DOHH2 (cell line): ENCODE data around the gene MAP4K4.

ENCODE experiments used
- H3F3A ChIP-seq: fragments of 200-600 bp; sonication (generic), shearing (Covaris generic); 2 replicates; pipeline ENCODE4 v1.6.0; 2016; ENCODE audit warnings: antibody characterized with exemption, mild to moderate bottlenecking; ENCODE audit not compliant: control insufficient read depth, insufficient read depth
- H3K27ac ChIP-seq: fragments of 200-600 bp; sonication (generic); 2 replicates; pipeline ENCODE4 v1.5.1; 2014; ENCODE audit warnings: low read depth, mild to moderate bottlenecking, low read length, moderate library complexity
- H3K27me3 ChIP-seq: fragments of 200-600 bp; sonication (generic); 2 replicates; pipeline ENCODE4 v1.6.1; 2014; ENCODE audit warnings: mild to moderate bottlenecking, low read length, mixed read lengths; ENCODE audit not compliant: control insufficient read depth
- H3K36me3 ChIP-seq: fragments of 200-600 bp; sonication (generic); 2 replicates; pipeline ENCODE4 v1.6.1; 2014; ENCODE audit warnings: mild to moderate bottlenecking, low read length, moderate library complexity, mixed read lengths; ENCODE audit not compliant: control insufficient read depth
- H3K4me1 ChIP-seq: fragments of 200-600 bp; sonication (generic); 2 replicates; pipeline ENCODE4 v1.6.1; 2014; ENCODE audit warnings: mild to moderate bottlenecking, low read length, mixed read lengths; ENCODE audit not compliant: control insufficient read depth
- H3K4me2 ChIP-seq: fragments of 200-600 bp; sonication (generic); 2 replicates; pipeline ENCODE4 v1.6.0; 2014; ENCODE audit warnings: mild to moderate bottlenecking, low read length, moderate library complexity
- H3K4me3 ChIP-seq: fragments of 200-600 bp; sonication (generic); 2 replicates; pipeline ENCODE4 v1.5.1; 2014; ENCODE audit warnings: mild to moderate bottlenecking, low read length, mixed read lengths
- H3K79me2 ChIP-seq: fragments of 200-600 bp; sonication (generic); 2 replicates; pipeline ENCODE4 v1.6.1; 2014; ENCODE audit warnings: mild to moderate bottlenecking, low read length, mixed read lengths; ENCODE audit not compliant: control insufficient read depth
- H3K9me2 ChIP-seq: fragments of 200-600 bp; sonication (generic); replicated peaks from 2 replicates; pipeline ENCODE4 v1.6.1; 2014; ENCODE audit warnings: mild to moderate bottlenecking, low read length, mixed read lengths; ENCODE audit not compliant: control insufficient read depth
- H3K9me3 ChIP-seq: fragments of 200-600 bp; sonication (generic); 2 replicates; pipeline ENCODE4 v1.6.1; 2014; ENCODE audit warnings: antibody characterized with exemption, low read length, mixed read lengths; ENCODE audit not compliant: control insufficient read depth, insufficient read depth
- H4K20me1 ChIP-seq: fragments of 200-600 bp; sonication (generic); 2 replicates; pipeline ENCODE4 v1.6.0; 2014; ENCODE audit warnings: low read depth, mild to moderate bottlenecking, antibody characterized with exemption, low read length, moderate library complexity; ENCODE audit not compliant: control insufficient read depth, insufficient read depth
- EZH2phosphoT487 ChIP-seq: fragments of 200-600 bp; sonication (generic); IDR thresholded peaks from 2 replicates; pipeline ENCODE4 v1.6.1; 2017; ENCODE audit warnings: borderline replicate concordance, mild to moderate bottlenecking, antibody characterized with exemption, low read length, moderate library complexity, mixed read lengths
- TF ChIP-seq, protein P1 (sequence below): fragments of 200-600 bp; sonication (generic); IDR thresholded peaks from one replicate; pipeline ENCODE4 v1.5.1; 2014; ENCODE audit warnings: antibody characterized with exemption, mild to moderate bottlenecking, low read depth, low read length; ENCODE audit not compliant: poor library complexity, severe bottlenecking

Gene MAP4K4

DNA sequence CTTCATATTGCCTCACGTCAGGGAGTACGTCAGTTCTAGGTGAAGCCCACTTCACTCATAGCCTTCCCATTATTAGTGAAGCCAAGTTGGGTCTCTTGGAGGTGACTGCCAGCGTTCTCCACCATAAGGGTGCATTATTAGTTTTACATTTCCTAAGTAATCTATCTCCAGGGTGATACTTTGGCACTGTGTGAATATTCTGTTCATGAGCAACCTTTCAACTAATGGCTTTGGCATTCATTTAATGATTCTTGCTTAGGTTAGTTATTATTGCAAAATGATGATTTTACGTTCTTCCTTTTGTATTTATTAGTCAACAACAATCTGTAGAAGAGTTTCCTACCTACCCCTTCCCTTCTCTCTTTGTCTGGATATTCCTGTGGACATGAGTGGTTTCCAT is 97.5 kb downstream of the MAP4K4 start:
- H4K20me1 ChIP-seq, result peaks cover 8% of the 10 kb centered on the region; the same call in 1 of the 2 replicates
- peaks cover 82% of the 10 kb centered on the region for H3K79me2 ChIP-seq
- H3K4me1 ChIP-seq, result 0 out of 2 replicates have a peak, but pooled peaks cover 3% of the 10 kb centered on the region
- TF ChIP-seq, protein P1, sequence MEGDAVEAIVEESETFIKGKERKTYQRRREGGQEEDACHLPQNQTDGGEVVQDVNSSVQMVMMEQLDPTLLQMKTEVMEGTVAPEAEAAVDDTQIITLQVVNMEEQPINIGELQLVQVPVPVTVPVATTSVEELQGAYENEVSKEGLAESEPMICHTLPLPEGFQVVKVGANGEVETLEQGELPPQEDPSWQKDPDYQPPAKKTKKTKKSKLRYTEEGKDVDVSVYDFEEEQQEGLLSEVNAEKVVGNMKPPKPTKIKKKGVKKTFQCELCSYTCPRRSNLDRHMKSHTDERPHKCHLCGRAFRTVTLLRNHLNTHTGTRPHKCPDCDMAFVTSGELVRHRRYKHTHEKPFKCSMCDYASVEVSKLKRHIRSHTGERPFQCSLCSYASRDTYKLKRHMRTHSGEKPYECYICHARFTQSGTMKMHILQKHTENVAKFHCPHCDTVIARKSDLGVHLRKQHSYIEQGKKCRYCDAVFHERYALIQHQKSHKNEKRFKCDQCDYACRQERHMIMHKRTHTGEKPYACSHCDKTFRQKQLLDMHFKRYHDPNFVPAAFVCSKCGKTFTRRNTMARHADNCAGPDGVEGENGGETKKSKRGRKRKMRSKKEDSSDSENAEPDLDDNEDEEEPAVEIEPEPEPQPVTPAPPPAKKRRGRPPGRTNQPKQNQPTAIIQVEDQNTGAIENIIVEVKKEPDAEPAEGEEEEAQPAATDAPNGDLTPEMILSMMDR, result no peak
- TF ChIP-seq EZH2phosphoT487, result no peak
- no peak overlapping the region for H3K27ac ChIP-seq
- peaks cover 21% of the 10 kb centered on the region for H3K36me3 ChIP-seq
- no peaks in the 10 kb centered on the region for H3F3A ChIP-seq
- no peaks in the 10 kb centered on the region for H3K9me3 ChIP-seq
- H3K4me3 ChIP-seq, result no peak overlapping the region
- no peaks in the 10 kb centered on the region for H3K27me3 ChIP-seq
- H3K4me2 ChIP-seq, result no peak overlapping the region
- no peaks in the 10 kb centered on the region for H3K9me2 ChIP-seq

DNA sequence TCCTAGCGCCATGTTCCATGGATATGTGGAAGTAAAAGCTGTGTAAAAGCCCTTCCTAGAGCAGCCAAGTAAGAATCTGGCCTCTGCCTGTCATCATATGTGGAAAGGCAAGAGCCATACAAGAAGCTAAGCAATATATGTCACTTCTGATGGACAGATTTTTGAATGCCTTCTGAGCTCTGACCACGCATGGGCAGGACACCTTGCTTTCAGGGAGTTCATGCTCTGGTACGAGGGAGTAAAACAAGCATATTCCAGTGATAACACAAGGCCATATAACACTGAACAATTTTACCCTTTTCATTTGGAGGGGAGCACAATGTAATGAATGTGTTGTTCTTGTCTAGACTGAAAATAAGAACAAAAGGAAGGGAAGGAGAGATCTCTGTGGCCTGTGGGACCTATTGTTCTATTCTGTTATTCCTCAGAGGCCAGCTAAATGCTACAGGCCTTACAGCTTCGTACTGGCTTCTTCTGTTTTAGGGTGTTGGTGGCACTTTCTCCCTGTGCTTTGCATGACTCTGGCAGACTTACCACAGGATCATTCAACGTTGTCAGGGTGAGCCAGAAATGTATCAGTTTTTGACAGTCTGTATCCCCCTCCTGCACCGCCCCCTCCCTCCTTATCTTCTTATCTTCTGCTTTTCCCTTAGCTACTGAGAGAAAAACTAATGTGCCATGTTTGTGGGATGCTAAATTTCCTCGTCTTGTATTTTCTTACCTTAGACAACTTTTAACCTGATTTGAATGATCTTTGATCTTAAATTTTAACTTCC is 99.5 kb downstream of the MAP4K4 start:
- Histone ChIP-seq H3K4me1 (0 out of 2 replicates have a peak, but pooled peaks cover 3% of the 10 kb centered on the region), H3K79me2 (peaks cover 84% of the 10 kb centered on the region)

GRCh38 chr2:101801496-101801895 is 104.0 kb downstream of the MAP4K4 start:
- Histone ChIP-seq H3F3A (no peaks in the 10 kb centered on the region), H3K27me3 (no peaks in the 10 kb centered on the region), H3K9me3 (no peaks in the 10 kb centered on the region), H3K9me2 (no peaks in the 10 kb centered on the region), H3K79me2 (peaks cover 84% of the 10 kb centered on the region), H3K36me3 (peaks cover 10% of the 10 kb centered on the region), H3K4me3 (no peak overlapping the region), H4K20me1 (peaks cover 3% of the 10 kb centered on the region; the same call in 1 of the 2 replicates), H3K27ac (no peak overlapping the region), H3K4me2 (no peak overlapping the region), H3K4me1 (peaks cover 24% of the 10 kb centered on the region)
- TF ChIP-seq, protein P1, result no peak
- TF ChIP-seq EZH2phosphoT487, result no peak

More for the DNA sequence above, 99.5 kb downstream of the MAP4K4 start:
- H3K27ac ChIP-seq, result no peak overlapping the region
- TF ChIP-seq EZH2phosphoT487, result no peak
- TF ChIP-seq, protein P1, result no peak
- H3K9me2 ChIP-seq, result no peaks in the 10 kb centered on the region
- no peak overlapping the region for H3K4me2 ChIP-seq
- no peak overlapping the region for H3K4me3 ChIP-seq
- 0 out of 2 replicates have a peak, but pooled peaks cover 3% of the 10 kb centered on the region for H4K20me1 ChIP-seq
- H3K36me3 ChIP-seq, result peaks cover 12% of the 10 kb centered on the region
- no peaks in the 10 kb centered on the region for H3K9me3 ChIP-seq
- H3K27me3 ChIP-seq, result no peaks in the 10 kb centered on the region
- H3F3A ChIP-seq, result no peaks in the 10 kb centered on the region
